ENCODE results near the gene CTU1. TPM values are rescaled to one million over a fixed set of nuclear protein-coding genes. Genes with fewer than 3 reads are reported as not detected.

CTU1 gene
- total and polyA plus RNA-seq, 2 of the 4 experiments (the other 2 are of a cell fraction): 2.0 to 3.3 TPM

DNA sequence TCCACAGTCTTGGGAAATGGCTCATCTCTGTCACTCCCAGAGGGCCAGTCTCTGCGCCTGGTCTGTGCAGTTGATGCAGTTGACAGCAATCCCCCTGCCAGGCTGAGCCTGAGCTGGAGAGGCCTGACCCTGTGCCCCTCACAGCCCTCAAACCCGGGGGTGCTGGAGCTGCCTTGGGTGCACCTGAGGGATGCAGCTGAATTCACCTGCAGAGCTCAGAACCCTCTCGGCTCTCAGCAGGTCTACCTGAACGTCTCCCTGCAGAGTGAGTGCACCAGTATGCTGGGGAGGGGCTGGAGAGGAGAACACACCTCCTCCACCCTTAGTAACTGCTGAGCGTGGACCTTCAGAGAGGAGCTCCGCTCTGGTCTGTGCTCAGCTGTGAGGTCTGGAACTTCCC, 18.8 kb upstream of the CTU1 start:
- peak overlapping the region; percentile 5 for H2AFZ ChIP-seq (replicated peaks; ENCODE audit: low read length, poor library complexity)
- H3K4ac ChIP-seq (ENCODE audit: low read depth, low read length): no peak overlapping the region
- intact Hi-C loops (cut with micrococcal nuclease) (no loop called here), in situ Hi-C loops (cut with MboI; ENCODE audit: low sequenced_read_pairs) (no loop called here), dilution Hi-C loops (cut with HindIII; ENCODE audit: low sequenced_read_pairs, unreplicated experiment) (no loop called here)
- no peak overlapping the region for H2BK20ac ChIP-seq (ENCODE audit: low read depth, low read length)
- H4K5ac ChIP-seq (ENCODE audit: low read depth, low read length): no peak overlapping the region
- ChIA-PET CTCF (interaction anchor here (1.0 kb wide), 1 partner anchor 20 kb away, joined by 3 read pairs; no protein-coding TSS in a partner anchor), POLR2A (ENCODE audit: unreplicated experiment) (no interaction called here)
- DNase-seq (no peak), ATAC-seq (ENCODE audit: low read depth) (no peak)
- WGBS, 2 experiments (ENCODE audit: extremely low coverage in 2 of 2, insufficient read length in 1 of 2): no CpG with 5 or more reads among the region's 6 CpGs
- H4K8ac ChIP-seq (ENCODE audit: low read depth in 2 of 2, low read length in 2 of 2): no peak overlapping the region; a peak in 1 of 4 replicates
- BruUV-seq (replicated peaks): no TSS peak
- H2BK120ac ChIP-seq (ENCODE audit: low read depth, low read length): no peak overlapping the region; the same call in 1 of the 2 replicates
- no peak overlapping the region for H3K18ac ChIP-seq (ENCODE audit: low read depth, low read length)
- H3K27me3 ChIP-seq (ENCODE audit: control insufficient read depth, insufficient read depth, low read length): no peaks in the 10 kb centered on the region; the same call in 1 of the 2 replicates
- no peak overlapping the region for H3K4me3 ChIP-seq (ENCODE audit: insufficient read depth, low read depth, low read length)
- H3K4me1 ChIP-seq (ENCODE audit: control insufficient read depth, insufficient read depth, low read length): 0 out of 2 replicates have a peak, but pooled peaks cover 2% of the 10 kb centered on the region
- no peak overlapping the region for H2AK5ac ChIP-seq (ENCODE audit: low read depth, low read length)
- no peak for TF ChIP-seq USF2 (IDR thresholded peaks at IDR 0.05; ENCODE audit: low read depth, low read length)
- no peak for TF ChIP-seq CTCF (conservative IDR thresholded peaks at IDR 0.05; ENCODE audit: low read depth, low read length)
- TF ChIP-seq, protein P1, sequence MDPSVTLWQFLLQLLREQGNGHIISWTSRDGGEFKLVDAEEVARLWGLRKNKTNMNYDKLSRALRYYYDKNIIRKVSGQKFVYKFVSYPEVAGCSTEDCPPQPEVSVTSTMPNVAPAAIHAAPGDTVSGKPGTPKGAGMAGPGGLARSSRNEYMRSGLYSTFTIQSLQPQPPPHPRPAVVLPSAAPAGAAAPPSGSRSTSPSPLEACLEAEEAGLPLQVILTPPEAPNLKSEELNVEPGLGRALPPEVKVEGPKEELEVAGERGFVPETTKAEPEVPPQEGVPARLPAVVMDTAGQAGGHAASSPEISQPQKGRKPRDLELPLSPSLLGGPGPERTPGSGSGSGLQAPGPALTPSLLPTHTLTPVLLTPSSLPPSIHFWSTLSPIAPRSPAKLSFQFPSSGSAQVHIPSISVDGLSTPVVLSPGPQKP (IDR thresholded peaks at IDR 0.05; ENCODE audit: borderline replicate concordance, low read depth, low read length): no peak
- TF ChIP-seq CHD1 (IDR thresholded peaks at IDR 0.05; ENCODE audit: low read depth, low read length): no peak
- TF ChIP-seq FOS (IDR thresholded peaks at IDR 0.05; ENCODE audit: low read depth, low read length): no peak
- no peak for TF ChIP-seq POLR2A (IDR thresholded peaks at IDR 0.05; ENCODE audit: low read depth, low read length)
- no peak for TF ChIP-seq SMC3 (IDR thresholded peaks at IDR 0.05; ENCODE audit: low read depth, low read length)
- no peak for TF ChIP-seq RFX5 (IDR thresholded peaks at IDR 0.05; ENCODE audit: low read depth, low read length)
- no peak for TF ChIP-seq CEBPB (IDR thresholded peaks at IDR 0.05; ENCODE audit: low read depth, low read length)
- no peak for TF ChIP-seq MAFK (IDR thresholded peaks at IDR 0.05; ENCODE audit: low read depth, low read length)
- no peak for TF ChIP-seq MXI1 (IDR thresholded peaks at IDR 0.05; ENCODE audit: borderline replicate concordance, low read depth, low read length)
- TF ChIP-seq NFE2L2 (IDR thresholded peaks at IDR 0.05; ENCODE audit: low read depth, low read length): no peak
- no peak for TF ChIP-seq RCOR1 (IDR thresholded peaks at IDR 0.05; ENCODE audit: insufficient replicate concordance, low read length)
- TF ChIP-seq BHLHE40 (IDR thresholded peaks at IDR 0.05; ENCODE audit: low read depth, low read length): no peak
- no peak for TF ChIP-seq MAZ (IDR thresholded peaks at IDR 0.05; ENCODE audit: borderline replicate concordance, low read depth, low read length)
- no peak for TF ChIP-seq RAD21 (IDR thresholded peaks at IDR 0.05; ENCODE audit: low read length)
- H2BK5ac ChIP-seq (ENCODE audit: low read depth, low read length, poor library complexity, severe bottlenecking): no peak overlapping the region
- no peak overlapping the region for H4K91ac ChIP-seq (ENCODE audit: insufficient read depth, low read depth, low read length)
- no peak overlapping the region for H3K4me2 ChIP-seq (ENCODE audit: low read depth, low read length)
- H3K27ac ChIP-seq (ENCODE audit: insufficient read depth, low read length): no peak overlapping the region
- no peaks in the 10 kb centered on the region for H3K9me3 ChIP-seq (ENCODE audit: control insufficient read depth, insufficient read depth, low read length)
- H3K9me1 ChIP-seq (ENCODE audit: insufficient read depth, low read length): peaks cover 4% of the 10 kb centered on the region; the same call in 1 of the 2 replicates
- H3K23ac ChIP-seq (ENCODE audit: low read depth, low read length): no peak overlapping the region
- no peak overlapping the region for H2AK9ac ChIP-seq (replicated peaks; ENCODE audit: low read depth, low read length, poor library complexity)
- no peak overlapping the region for H3K14ac ChIP-seq (replicated peaks; ENCODE audit: low read depth, low read length)
- H3K36me3 ChIP-seq (ENCODE audit: control insufficient read depth, insufficient read depth, low read length): no peaks in the 10 kb centered on the region
- H3K9ac ChIP-seq (ENCODE audit: low read depth, low read length): no peak overlapping the region
- no peak overlapping the region for H3K56ac ChIP-seq (ENCODE audit: extremely low read depth, insufficient read depth, low read length)
- no peak overlapping the region; the same call in 2 of the 3 replicates for H2BK15ac ChIP-seq (ENCODE audit: low read depth, low read length)
- no peaks in the 10 kb centered on the region for H3K79me1 ChIP-seq (ENCODE audit: low read depth in 1 of 2, low read length in 2 of 2)
- no peaks in the 10 kb centered on the region for H4K20me1 ChIP-seq (ENCODE audit: insufficient read depth, low read length)

Data from IMR-90 (cell line).